ENCODE data around the gene NCKAP5.

- TF ChIP-seq CTCF (IDR thresholded peaks at IDR 0.05) = no peak
- TF ChIP-seq POLR2A (IDR thresholded peaks at IDR 0.05) = no peak
These were observed 490.9 kb downstream of the NCKAP5 start for GRCh38 chr2:133077269-133077822.
